RWPE1 (cell line): ENCODE data around the gene ZNF445.
A peak's percentile ranks its signal among the peaks of the same experiment; 100 is the strongest.
"Not testable (repeated sequence)": the region's sequence is repeated elsewhere in the genome, so short reads cannot be mapped to it uniquely, and the experiment has no call there.

Experiments used
- CTCF ChIA-PET: fragments of 350-600 bp; sonication (Branson Sonifier 250); formaldehyde crosslinking; extraction: SDS; loops from one replicate; lab custom pipeline; 2021; lab: Yijun Ruan, JAX
- POLR2A ChIA-PET: fragments of 400-600 bp; formaldehyde crosslinking; extraction: SDS; loops from one replicate; lab custom pipeline; 2020; ENCODE audit warnings: antibody characterized with exemption; ENCODE audit not compliant: low non-redundant PET; lab: Yijun Ruan, JAX
- DNase-seq: peaks from one replicate; pipeline ENCODE4 v3.0.0; 2012; ENCODE audit warnings: low spot score
- H3K27ac ChIP-seq: fragments of 450-650 bp; 2 replicates; pipeline ENCODE4 v1.5.1; 2017
- TF ChIP-seq, protein P1 (sequence below): fragments of 450-650 bp; conservative IDR thresholded peaks from 2 replicates; pipeline ENCODE4 v1.5.1; 2017; ENCODE audit warnings: low read depth, mild to moderate bottlenecking

The ZNF445 gene

GRCh38 chr3:44469914-44470313 lies 7.6 kb downstream of the ZNF445 start:
- no peak for DNase-seq
- CTCF ChIA-PET = interaction anchor here (0.6 kb wide), 1 partner anchor 356 kb away, joined by 3 read pairs; no protein-coding TSS in a partner anchor
- POLR2A ChIA-PET = no interaction called here
- TF ChIP-seq, protein P1, sequence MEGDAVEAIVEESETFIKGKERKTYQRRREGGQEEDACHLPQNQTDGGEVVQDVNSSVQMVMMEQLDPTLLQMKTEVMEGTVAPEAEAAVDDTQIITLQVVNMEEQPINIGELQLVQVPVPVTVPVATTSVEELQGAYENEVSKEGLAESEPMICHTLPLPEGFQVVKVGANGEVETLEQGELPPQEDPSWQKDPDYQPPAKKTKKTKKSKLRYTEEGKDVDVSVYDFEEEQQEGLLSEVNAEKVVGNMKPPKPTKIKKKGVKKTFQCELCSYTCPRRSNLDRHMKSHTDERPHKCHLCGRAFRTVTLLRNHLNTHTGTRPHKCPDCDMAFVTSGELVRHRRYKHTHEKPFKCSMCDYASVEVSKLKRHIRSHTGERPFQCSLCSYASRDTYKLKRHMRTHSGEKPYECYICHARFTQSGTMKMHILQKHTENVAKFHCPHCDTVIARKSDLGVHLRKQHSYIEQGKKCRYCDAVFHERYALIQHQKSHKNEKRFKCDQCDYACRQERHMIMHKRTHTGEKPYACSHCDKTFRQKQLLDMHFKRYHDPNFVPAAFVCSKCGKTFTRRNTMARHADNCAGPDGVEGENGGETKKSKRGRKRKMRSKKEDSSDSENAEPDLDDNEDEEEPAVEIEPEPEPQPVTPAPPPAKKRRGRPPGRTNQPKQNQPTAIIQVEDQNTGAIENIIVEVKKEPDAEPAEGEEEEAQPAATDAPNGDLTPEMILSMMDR = no peak
- no peak overlapping the region for H3K27ac ChIP-seq

DNA sequence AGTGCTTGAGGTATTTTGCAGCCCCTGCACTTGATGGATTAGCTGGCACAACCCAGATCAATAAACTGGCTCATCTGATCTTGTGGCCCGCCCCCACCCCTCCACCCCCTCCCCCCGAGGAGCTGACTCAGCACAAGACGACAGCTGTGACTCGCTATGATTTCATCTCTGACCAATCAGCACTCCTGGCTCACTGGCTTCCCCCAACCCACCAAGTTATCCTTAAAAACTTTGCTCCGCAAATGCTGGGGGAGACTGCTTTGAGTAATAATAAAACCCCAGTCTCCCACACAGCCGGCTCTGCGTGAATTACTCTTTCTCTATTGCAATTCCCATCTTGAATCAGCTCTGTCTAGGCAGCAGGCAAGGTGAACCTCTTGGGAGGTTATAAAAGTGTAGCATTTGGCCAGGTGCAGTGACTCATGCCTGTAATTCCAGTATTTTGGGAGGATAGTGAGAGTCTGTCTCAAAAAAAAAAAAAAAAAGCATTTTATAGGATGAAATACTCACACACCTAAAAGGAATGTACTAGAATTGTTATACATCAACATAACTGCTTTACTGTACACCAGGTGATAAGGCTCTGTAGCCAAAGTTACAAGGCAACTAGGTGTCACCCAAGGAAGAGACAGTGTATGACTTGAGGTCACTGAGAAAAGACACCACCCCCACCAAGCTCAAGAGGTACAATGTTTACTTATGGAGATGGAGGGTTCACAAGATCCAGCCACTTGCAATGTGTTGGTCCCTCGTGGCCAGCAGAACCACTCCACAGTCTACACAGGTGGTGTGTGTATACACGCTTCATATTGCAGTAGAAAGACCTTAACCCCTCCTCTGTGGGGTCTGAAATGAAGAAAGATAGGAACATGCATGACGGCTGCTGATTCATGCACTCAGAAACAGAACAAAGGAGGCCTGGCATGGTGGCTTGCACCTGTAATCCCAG lies 8.6 kb downstream of the ZNF445 start:
- CTCF ChIA-PET = no interaction called here
- peak; percentile 19 for DNase-seq
- TF ChIP-seq, protein P1 = no peak
- H3K27ac ChIP-seq = peak overlapping the region; percentile 39; the same call in 1 of the 2 replicates
- POLR2A ChIA-PET = no interaction called here

DNA sequence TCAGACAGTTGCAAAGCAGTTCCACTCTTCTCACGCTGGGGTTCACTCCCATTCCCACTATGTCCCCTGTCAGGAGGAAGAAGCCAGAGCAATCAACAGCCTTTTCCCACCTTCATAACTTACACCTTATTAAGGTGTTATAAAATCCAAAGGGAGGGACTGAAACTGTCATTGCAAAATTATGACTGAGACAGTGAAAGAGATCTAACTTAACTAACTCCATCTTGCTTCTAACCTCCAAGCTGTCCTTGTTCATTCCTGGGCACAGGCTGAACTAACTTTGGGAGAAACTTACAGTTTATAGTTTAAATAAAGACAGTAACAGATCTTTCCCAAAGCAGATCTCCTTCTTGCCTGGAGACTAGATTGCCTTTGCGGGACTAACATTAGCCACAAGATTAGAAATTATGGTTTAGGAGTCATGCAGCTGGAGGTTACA lies 9.4 kb downstream of the ZNF445 start:
- H3K27ac ChIP-seq, DNase-seq, POLR2A ChIA-PET, CTCF ChIA-PET: not testable (repeated sequence)

DNA sequence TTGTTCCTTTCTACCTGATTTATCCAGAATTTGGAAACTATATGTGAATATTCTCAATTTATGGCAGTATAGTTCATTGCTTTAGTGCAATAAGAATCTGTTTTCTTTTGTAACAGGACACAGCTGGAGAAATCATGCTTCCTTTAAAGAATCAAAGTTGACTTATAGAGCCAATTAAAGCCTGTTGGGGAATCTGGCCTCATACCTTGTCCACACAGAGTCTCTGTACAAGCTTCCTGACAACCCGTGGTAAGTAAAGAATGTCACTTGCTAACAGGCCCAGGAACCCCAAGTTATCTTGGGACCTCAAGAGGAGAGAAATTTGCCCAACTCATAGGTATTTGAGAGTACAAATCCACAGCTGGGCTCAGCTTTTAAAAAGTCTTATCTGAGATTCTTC lies 10.2 kb downstream of the ZNF445 start:
- POLR2A ChIA-PET = no interaction called here
- no peak for DNase-seq
- H3K27ac ChIP-seq = no peak overlapping the region
- CTCF ChIA-PET = no interaction called here
- TF ChIP-seq, protein P1 = no peak

GRCh38 chr3:44464920-44465319 lies 12.6 kb downstream of the ZNF445 start:
- DNase-seq, CTCF ChIA-PET, H3K27ac ChIP-seq: not testable (repeated sequence)
- POLR2A ChIA-PET = interaction anchor here (0.6 kb wide), 1 partner anchor 11 kb away, joined by 4 read pairs; no protein-coding TSS in a partner anchor

- TF ChIP-seq, protein P1 = no peak
- no peak overlapping the region for H3K27ac ChIP-seq
- CTCF ChIA-PET = no interaction called here
- POLR2A ChIA-PET = interaction anchor here (0.6 kb wide), 1 partner anchor 12 kb away, joined by 4 read pairs; no protein-coding TSS in a partner anchor
- no peak for DNase-seq
These were observed 13.0 kb downstream of the ZNF445 start for GRCh38 chr3:44464509-44464908.

DNA sequence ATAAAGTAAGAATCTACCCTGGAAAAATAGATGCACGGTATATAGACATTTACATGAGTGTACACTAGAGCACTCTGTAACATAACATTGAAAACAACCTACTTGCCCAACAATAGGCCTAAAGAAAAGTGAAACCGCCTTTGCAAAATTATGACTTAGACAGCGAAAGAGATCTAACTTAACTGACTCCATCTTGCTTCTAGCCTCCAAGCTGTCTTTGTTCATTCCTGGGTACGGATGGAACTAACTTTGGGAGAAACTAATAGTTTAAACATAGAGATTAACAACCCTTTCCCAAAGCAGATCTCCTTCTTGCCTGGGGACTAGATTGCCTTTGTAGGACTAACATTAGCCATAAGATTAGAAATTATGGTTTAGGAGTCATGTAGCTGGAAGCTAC lies 17.4 kb downstream of the ZNF445 start:
- POLR2A ChIA-PET, DNase-seq, CTCF ChIA-PET, H3K27ac ChIP-seq: not testable (repeated sequence)

- TF ChIP-seq, protein P1 = no peak
- H3K27ac ChIP-seq = no peak overlapping the region
- ChIA-PET CTCF (interaction anchor here (0.7 kb wide), 1 partner anchor 407 kb away, joined by 3 read pairs; no protein-coding TSS in a partner anchor), POLR2A (no interaction called here)
- no peak for DNase-seq
These were observed 22.2 kb downstream of the ZNF445 start for GRCh38 chr3:44455318-44455717.
